Measurements from ENCODE around the gene AGAP1.

GRCh38 chr2:235550946-235551345, 57.1 kb downstream of the AGAP1 start:
- TF ChIP-seq, protein P1, sequence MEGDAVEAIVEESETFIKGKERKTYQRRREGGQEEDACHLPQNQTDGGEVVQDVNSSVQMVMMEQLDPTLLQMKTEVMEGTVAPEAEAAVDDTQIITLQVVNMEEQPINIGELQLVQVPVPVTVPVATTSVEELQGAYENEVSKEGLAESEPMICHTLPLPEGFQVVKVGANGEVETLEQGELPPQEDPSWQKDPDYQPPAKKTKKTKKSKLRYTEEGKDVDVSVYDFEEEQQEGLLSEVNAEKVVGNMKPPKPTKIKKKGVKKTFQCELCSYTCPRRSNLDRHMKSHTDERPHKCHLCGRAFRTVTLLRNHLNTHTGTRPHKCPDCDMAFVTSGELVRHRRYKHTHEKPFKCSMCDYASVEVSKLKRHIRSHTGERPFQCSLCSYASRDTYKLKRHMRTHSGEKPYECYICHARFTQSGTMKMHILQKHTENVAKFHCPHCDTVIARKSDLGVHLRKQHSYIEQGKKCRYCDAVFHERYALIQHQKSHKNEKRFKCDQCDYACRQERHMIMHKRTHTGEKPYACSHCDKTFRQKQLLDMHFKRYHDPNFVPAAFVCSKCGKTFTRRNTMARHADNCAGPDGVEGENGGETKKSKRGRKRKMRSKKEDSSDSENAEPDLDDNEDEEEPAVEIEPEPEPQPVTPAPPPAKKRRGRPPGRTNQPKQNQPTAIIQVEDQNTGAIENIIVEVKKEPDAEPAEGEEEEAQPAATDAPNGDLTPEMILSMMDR (IDR thresholded peaks at IDR 0.05), result no peak
- TF ChIP-seq EP300 (IDR thresholded peaks at IDR 0.05) (no peak), POLR2AphosphoS5 (IDR thresholded peaks at IDR 0.05) (no peak), POLR2A (IDR thresholded peaks at IDR 0.05) (no peak)
